ENCODE measurements around the gene CARF. TPM values are rescaled to one million over a fixed set of nuclear protein-coding genes. Genes with fewer than 3 reads are reported as not detected.

The CARF gene
- total and polyA plus RNA-seq, 2 experiments from 2014 or later: 5.1 to 13.7 TPM

DNA sequence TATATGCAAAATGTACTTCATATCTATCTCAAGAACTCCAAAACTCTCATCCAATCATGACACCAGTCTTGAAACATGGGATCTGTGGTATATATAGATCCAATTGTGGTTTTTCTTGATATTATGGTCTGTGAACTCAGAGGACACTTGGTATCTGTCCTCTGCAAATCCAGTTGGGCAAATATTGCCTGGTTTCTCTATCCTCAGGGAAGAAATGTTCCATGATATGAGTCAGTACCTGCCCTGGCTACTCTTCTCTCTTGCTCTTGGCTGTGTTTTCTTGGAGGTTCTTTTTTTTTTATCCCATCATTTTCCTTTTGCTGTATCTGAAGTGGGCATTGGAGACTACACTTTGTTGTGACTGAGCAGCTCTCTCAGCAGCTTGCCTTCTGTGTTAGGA, 113.5 kb downstream of the CARF start:
- Histone ChIP-seq H3K4me3 (no peak overlapping the region), H3K79me2 (peaks cover 87% of the 10 kb centered on the region), H3K36me3 (replicated peaks; ENCODE audit: insufficient read depth, low read depth) (no peaks in the 10 kb centered on the region), H4K20me1 (ENCODE audit: insufficient read depth, poor library complexity, severe bottlenecking) (peaks cover 3% of the 10 kb centered on the region), H2AFZ (no peak overlapping the region), H3K4me2 (no peak overlapping the region), H3K27me3 (no peaks in the 10 kb centered on the region), H3K9me2 (replicated peaks; ENCODE audit: insufficient read depth) (no peaks in the 10 kb centered on the region), H3K9me3 (ENCODE audit: low read depth) (no peaks in the 10 kb centered on the region), H3K27ac (no peak overlapping the region), H3K4me1 (ENCODE audit: insufficient read depth) (peaks cover 3% of the 10 kb centered on the region)
- DNase-seq (ENCODE audit: low spot score): no peak
- TF ChIP-seq EZH2 (IDR thresholded peaks at IDR 0.05; ENCODE audit: borderline replicate concordance) (no peak), EZH2phosphoT487 (IDR thresholded peaks at IDR 0.05; ENCODE audit: low read depth, severe bottlenecking, unreplicated experiment) (no peak)
- TF ChIP-seq, protein P1, sequence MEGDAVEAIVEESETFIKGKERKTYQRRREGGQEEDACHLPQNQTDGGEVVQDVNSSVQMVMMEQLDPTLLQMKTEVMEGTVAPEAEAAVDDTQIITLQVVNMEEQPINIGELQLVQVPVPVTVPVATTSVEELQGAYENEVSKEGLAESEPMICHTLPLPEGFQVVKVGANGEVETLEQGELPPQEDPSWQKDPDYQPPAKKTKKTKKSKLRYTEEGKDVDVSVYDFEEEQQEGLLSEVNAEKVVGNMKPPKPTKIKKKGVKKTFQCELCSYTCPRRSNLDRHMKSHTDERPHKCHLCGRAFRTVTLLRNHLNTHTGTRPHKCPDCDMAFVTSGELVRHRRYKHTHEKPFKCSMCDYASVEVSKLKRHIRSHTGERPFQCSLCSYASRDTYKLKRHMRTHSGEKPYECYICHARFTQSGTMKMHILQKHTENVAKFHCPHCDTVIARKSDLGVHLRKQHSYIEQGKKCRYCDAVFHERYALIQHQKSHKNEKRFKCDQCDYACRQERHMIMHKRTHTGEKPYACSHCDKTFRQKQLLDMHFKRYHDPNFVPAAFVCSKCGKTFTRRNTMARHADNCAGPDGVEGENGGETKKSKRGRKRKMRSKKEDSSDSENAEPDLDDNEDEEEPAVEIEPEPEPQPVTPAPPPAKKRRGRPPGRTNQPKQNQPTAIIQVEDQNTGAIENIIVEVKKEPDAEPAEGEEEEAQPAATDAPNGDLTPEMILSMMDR (IDR thresholded peaks at IDR 0.05; ENCODE audit: poor library complexity): no peak

DNA sequence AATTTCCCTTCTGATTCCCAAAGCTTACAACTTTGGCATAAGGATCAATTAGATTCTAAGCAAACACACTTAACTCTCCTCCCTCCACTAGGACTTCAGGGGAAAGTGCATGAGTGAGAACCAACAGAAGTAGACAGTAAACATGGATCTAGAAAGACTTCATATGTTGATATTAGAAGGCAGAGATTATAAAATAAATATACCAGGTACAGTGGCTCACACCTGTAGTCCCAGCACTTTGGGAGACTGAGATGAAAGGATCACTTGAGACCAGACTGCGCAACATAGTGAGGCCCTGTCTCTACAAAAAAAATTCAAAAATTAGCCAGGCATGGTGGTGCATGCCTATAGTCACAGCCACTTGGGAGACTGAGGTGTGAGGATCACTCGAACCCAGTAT, 118.5 kb downstream of the CARF start:
- 98% methylated on average over 2 of the region's 2 CpGs for WGBS (ENCODE audit: low lambda C conversion rate, missing lambda C conversion rate)
- no peak overlapping the region for H3K4me2 ChIP-seq
- H3K36me3 ChIP-seq (replicated peaks; ENCODE audit: insufficient read depth, low read depth): no peaks in the 10 kb centered on the region
- H3K9me2 ChIP-seq (replicated peaks; ENCODE audit: insufficient read depth): no peaks in the 10 kb centered on the region
- no peaks in the 10 kb centered on the region for H3K27me3 ChIP-seq
- peaks cover 9% of the 10 kb centered on the region for H4K20me1 ChIP-seq (ENCODE audit: insufficient read depth, poor library complexity, severe bottlenecking)
- H3K9me3 ChIP-seq (ENCODE audit: low read depth): no peaks in the 10 kb centered on the region
- TF ChIP-seq EZH2 (IDR thresholded peaks at IDR 0.05; ENCODE audit: borderline replicate concordance) (no peak), EZH2phosphoT487 (IDR thresholded peaks at IDR 0.05; ENCODE audit: low read depth, severe bottlenecking, unreplicated experiment) (no peak)
- TF ChIP-seq, protein P1 (IDR thresholded peaks at IDR 0.05; ENCODE audit: poor library complexity): no peak
- H3K4me3 ChIP-seq: no peak overlapping the region
- no peak for DNase-seq (ENCODE audit: low spot score)
- H3K4me1 ChIP-seq (ENCODE audit: insufficient read depth): peaks cover 2% of the 10 kb centered on the region
- H2AFZ ChIP-seq: no peak overlapping the region
- H3K79me2 ChIP-seq: peaks cover 92% of the 10 kb centered on the region
- no peak overlapping the region for H3K27ac ChIP-seq

DNA sequence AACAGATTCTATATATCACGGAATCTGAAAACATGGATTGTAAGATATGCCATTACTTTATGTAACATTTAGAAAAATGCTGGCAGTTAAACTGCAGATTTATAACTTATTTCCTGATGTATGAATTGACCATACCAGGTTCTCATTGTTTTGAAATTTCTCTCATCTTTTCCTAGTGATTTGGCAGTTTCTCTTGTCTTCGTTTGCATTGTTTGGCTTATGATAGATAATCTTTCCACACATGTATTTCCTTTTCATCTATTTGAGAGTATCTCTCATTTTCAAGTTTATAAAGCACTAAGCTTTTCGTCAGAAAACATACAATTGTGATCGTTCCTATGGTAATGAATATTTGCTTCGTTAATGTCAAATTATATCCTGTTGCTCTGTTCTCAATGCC, 118.9 kb downstream of the CARF start:
- 92% methylated on average over 5 of the region's 5 CpGs for WGBS (ENCODE audit: low lambda C conversion rate, missing lambda C conversion rate)
- no peak for DNase-seq (ENCODE audit: low spot score)
- peaks cover 8% of the 10 kb centered on the region for H4K20me1 ChIP-seq (ENCODE audit: insufficient read depth, poor library complexity, severe bottlenecking)

More for the DNA sequence above, 118.9 kb downstream of the CARF start:
- no peak overlapping the region for H3K27ac ChIP-seq
- H3K79me2 ChIP-seq: peaks cover 94% of the 10 kb centered on the region
- no peaks in the 10 kb centered on the region for H3K9me3 ChIP-seq (ENCODE audit: low read depth)
- H3K9me2 ChIP-seq (replicated peaks; ENCODE audit: insufficient read depth): no peaks in the 10 kb centered on the region
- no peak overlapping the region for H3K4me3 ChIP-seq
- no peaks in the 10 kb centered on the region for H3K27me3 ChIP-seq
- no peak overlapping the region for H2AFZ ChIP-seq
- no peak overlapping the region for H3K4me2 ChIP-seq
- peaks cover 7% of the 10 kb centered on the region for H3K4me1 ChIP-seq (ENCODE audit: insufficient read depth)
- TF ChIP-seq, protein P1 (IDR thresholded peaks at IDR 0.05; ENCODE audit: poor library complexity): no peak
- TF ChIP-seq EZH2 (IDR thresholded peaks at IDR 0.05; ENCODE audit: borderline replicate concordance): no peak
- no peak for TF ChIP-seq EZH2phosphoT487 (IDR thresholded peaks at IDR 0.05; ENCODE audit: low read depth, severe bottlenecking, unreplicated experiment)
- H3K36me3 ChIP-seq (replicated peaks; ENCODE audit: insufficient read depth, low read depth): no peaks in the 10 kb centered on the region
